ENCODE data around the gene CTDSPL. TPM values are rescaled to one million over a fixed set of nuclear protein-coding genes. Genes with fewer than 3 reads are reported as not detected.

CTDSPL gene
- total RNA-seq, 1 experiment from 2014 or later, result not detected

- H3K9ac ChIP-seq (ENCODE audit: low read length), result no peak overlapping the region
- H2AFZ ChIP-seq (ENCODE audit: low read length), result no peak overlapping the region
- H3K9me2 ChIP-seq (replicated peaks; ENCODE audit: insufficient read depth, low read length), result no peaks in the 10 kb centered on the region
- no peaks in the 10 kb centered on the region for H3K36me3 ChIP-seq (ENCODE audit: insufficient read depth, low read length)
- no peak overlapping the region for H3K4me2 ChIP-seq (ENCODE audit: low read depth, low read length, poor library complexity, severe bottlenecking)
- no peaks in the 10 kb centered on the region for H3K79me2 ChIP-seq (ENCODE audit: low read length)
- H3K27me3 ChIP-seq (ENCODE audit: low read length), result no peaks in the 10 kb centered on the region
- H3K9me3 ChIP-seq (ENCODE audit: low read length), result peaks cover 4% of the 10 kb centered on the region
- H3K27ac ChIP-seq (ENCODE audit: low read length), result no peak overlapping the region
- H3K4me3 ChIP-seq (ENCODE audit: low read length), result no peak overlapping the region
- no peak for DNase-seq
- H3K4me1 ChIP-seq (ENCODE audit: low read length), result no peaks in the 10 kb centered on the region
- H4K20me1 ChIP-seq (ENCODE audit: insufficient read depth, low read depth, low read length), result no peaks in the 10 kb centered on the region
These were observed 10.9 kb downstream of the CTDSPL start for GRCh38 chr3:37872413-37873160.

- H3K79me2 ChIP-seq (ENCODE audit: low read length), result no peaks in the 10 kb centered on the region
- no peaks in the 10 kb centered on the region for H3K9me2 ChIP-seq (replicated peaks; ENCODE audit: insufficient read depth, low read length)
- DNase-seq, result no peak
These were observed 14.6 kb downstream of the CTDSPL start for GRCh38 chr3:37876279-37876678.

GRCh38 chr3:37882711-37883110 is 21.0 kb downstream of the CTDSPL start:
- no peaks in the 10 kb centered on the region for H3K9me3 ChIP-seq (ENCODE audit: low read length)
- H4K20me1 ChIP-seq (ENCODE audit: insufficient read depth, low read depth, low read length), result no peaks in the 10 kb centered on the region
- no peak overlapping the region for H3K9ac ChIP-seq (ENCODE audit: low read length)
- H2AFZ ChIP-seq (ENCODE audit: low read length), result no peak overlapping the region
- H3K27me3 ChIP-seq (ENCODE audit: low read length), result no peaks in the 10 kb centered on the region
- H3K4me1 ChIP-seq (ENCODE audit: low read length), result no peaks in the 10 kb centered on the region
- H3K79me2 ChIP-seq (ENCODE audit: low read length), result no peaks in the 10 kb centered on the region
- no peak overlapping the region for H3K4me2 ChIP-seq (ENCODE audit: low read depth, low read length, poor library complexity, severe bottlenecking)
- no peak overlapping the region for H3K27ac ChIP-seq (ENCODE audit: low read length)
- H3K9me2 ChIP-seq (replicated peaks; ENCODE audit: insufficient read depth, low read length), result no peaks in the 10 kb centered on the region
- no peak for DNase-seq
- H3K4me3 ChIP-seq (ENCODE audit: low read length), result no peak overlapping the region
- H3K36me3 ChIP-seq (ENCODE audit: insufficient read depth, low read length), result no peaks in the 10 kb centered on the region

More at GRCh38 chr3:37876279-37876678, 14.6 kb downstream of the CTDSPL start:
- Histone ChIP-seq H3K27ac (ENCODE audit: low read length) (no peak overlapping the region), H3K4me3 (ENCODE audit: low read length) (no peak overlapping the region), H2AFZ (ENCODE audit: low read length) (no peak overlapping the region), H3K9ac (ENCODE audit: low read length) (no peak overlapping the region), H4K20me1 (ENCODE audit: insufficient read depth, low read depth, low read length) (no peaks in the 10 kb centered on the region), H3K4me2 (ENCODE audit: low read depth, low read length, poor library complexity, severe bottlenecking) (no peak overlapping the region), H3K36me3 (ENCODE audit: insufficient read depth, low read length) (no peaks in the 10 kb centered on the region), H3K27me3 (ENCODE audit: low read length) (no peaks in the 10 kb centered on the region), H3K4me1 (ENCODE audit: low read length) (no peaks in the 10 kb centered on the region), H3K9me3 (ENCODE audit: low read length) (peaks cover 4% of the 10 kb centered on the region)

DNA sequence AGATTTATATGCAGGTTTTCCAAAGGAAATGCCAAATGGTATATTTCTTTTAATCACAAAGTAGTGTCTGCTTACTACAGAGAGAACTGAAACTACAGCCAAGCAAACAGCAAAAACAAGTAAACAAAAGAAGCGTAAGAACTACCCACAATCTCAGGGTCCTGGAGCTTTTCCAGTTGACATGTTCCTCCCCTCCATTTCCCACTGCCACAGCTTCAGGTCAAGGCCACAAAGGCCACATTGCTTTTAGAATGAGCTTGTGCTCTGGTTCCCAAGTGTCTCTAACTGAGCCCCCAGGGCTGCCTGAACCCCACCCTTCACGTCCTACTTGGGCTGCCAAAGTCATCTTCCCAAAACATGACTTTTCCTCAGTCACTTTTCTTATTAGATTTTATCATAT is 24.1 kb downstream of the CTDSPL start:
- no peak overlapping the region for H2AFZ ChIP-seq (ENCODE audit: low read length)
- no peaks in the 10 kb centered on the region for H4K20me1 ChIP-seq (ENCODE audit: insufficient read depth, low read depth, low read length)
- no peaks in the 10 kb centered on the region for H3K9me3 ChIP-seq (ENCODE audit: low read length)
- H3K79me2 ChIP-seq (ENCODE audit: low read length), result no peaks in the 10 kb centered on the region
- H3K4me2 ChIP-seq (ENCODE audit: low read depth, low read length, poor library complexity, severe bottlenecking), result no peak overlapping the region
- no peaks in the 10 kb centered on the region for H3K4me1 ChIP-seq (ENCODE audit: low read length)
- no peaks in the 10 kb centered on the region for H3K9me2 ChIP-seq (replicated peaks; ENCODE audit: insufficient read depth, low read length)
- no peaks in the 10 kb centered on the region for H3K27me3 ChIP-seq (ENCODE audit: low read length)
- no peak overlapping the region for H3K9ac ChIP-seq (ENCODE audit: low read length)
- H3K4me3 ChIP-seq (ENCODE audit: low read length), result no peak overlapping the region
- no peak overlapping the region for H3K27ac ChIP-seq (ENCODE audit: low read length)
- H3K36me3 ChIP-seq (ENCODE audit: insufficient read depth, low read length), result no peaks in the 10 kb centered on the region
- DNase-seq, result no peak

- no peak overlapping the region for H3K27ac ChIP-seq (ENCODE audit: low read length)
- no peak overlapping the region for H3K9ac ChIP-seq (ENCODE audit: low read length)
- no peaks in the 10 kb centered on the region for H3K9me3 ChIP-seq (ENCODE audit: low read length)
- no peaks in the 10 kb centered on the region for H4K20me1 ChIP-seq (ENCODE audit: insufficient read depth, low read depth, low read length)
- no peaks in the 10 kb centered on the region for H3K79me2 ChIP-seq (ENCODE audit: low read length)
- H3K4me3 ChIP-seq (ENCODE audit: low read length), result no peak overlapping the region
- H3K4me1 ChIP-seq (ENCODE audit: low read length), result no peaks in the 10 kb centered on the region
- no peak for DNase-seq
- H3K9me2 ChIP-seq (replicated peaks; ENCODE audit: insufficient read depth, low read length), result no peaks in the 10 kb centered on the region
- H3K27me3 ChIP-seq (ENCODE audit: low read length), result no peaks in the 10 kb centered on the region
- no peak overlapping the region for H2AFZ ChIP-seq (ENCODE audit: low read length)
- H3K4me2 ChIP-seq (ENCODE audit: low read depth, low read length, poor library complexity, severe bottlenecking), result no peak overlapping the region
- H3K36me3 ChIP-seq (ENCODE audit: insufficient read depth, low read length), result no peaks in the 10 kb centered on the region
These were observed 24.7 kb downstream of the CTDSPL start for GRCh38 chr3:37886395-37886794.

- Histone ChIP-seq H3K27me3 (ENCODE audit: low read length) (no peaks in the 10 kb centered on the region), H3K4me3 (ENCODE audit: low read length) (no peak overlapping the region), H2AFZ (ENCODE audit: low read length) (no peak overlapping the region), H3K79me2 (ENCODE audit: low read length) (no peaks in the 10 kb centered on the region), H3K4me2 (ENCODE audit: low read depth, low read length, poor library complexity, severe bottlenecking) (no peak overlapping the region), H3K4me1 (ENCODE audit: low read length) (no peaks in the 10 kb centered on the region), H3K9ac (ENCODE audit: low read length) (no peak overlapping the region), H3K27ac (ENCODE audit: low read length) (no peak overlapping the region), H3K9me2 (replicated peaks; ENCODE audit: insufficient read depth, low read length) (no peaks in the 10 kb centered on the region), H3K9me3 (ENCODE audit: low read length) (no peaks in the 10 kb centered on the region), H4K20me1 (ENCODE audit: insufficient read depth, low read depth, low read length) (no peaks in the 10 kb centered on the region), H3K36me3 (ENCODE audit: insufficient read depth, low read length) (no peaks in the 10 kb centered on the region)
- no peak for DNase-seq
These were observed 25.4 kb downstream of the CTDSPL start for GRCh38 chr3:37887062-37887461.

DNA sequence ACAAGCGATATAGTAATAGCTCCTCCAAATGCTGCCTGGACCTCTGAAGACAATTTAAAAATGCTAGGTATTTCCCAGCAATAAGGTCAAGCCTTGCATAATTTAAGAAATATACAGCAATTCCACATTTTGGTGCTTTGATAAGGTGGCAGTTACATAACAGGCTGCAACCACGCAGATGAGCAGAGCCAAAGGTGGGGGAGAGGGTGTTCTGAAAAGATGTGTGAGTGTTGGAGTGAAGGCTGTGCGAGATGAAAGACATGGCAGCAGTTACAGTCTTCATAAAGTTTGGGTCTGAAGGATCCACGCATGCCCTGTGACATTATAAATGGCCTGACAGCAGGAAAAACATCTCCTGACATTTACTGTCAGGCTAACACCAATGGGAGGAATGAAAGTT is 26.1 kb downstream of the CTDSPL start:
- no peak overlapping the region for H2AFZ ChIP-seq (ENCODE audit: low read length)
- no peak overlapping the region for H3K4me2 ChIP-seq (ENCODE audit: low read depth, low read length, poor library complexity, severe bottlenecking)
- no peaks in the 10 kb centered on the region for H3K9me2 ChIP-seq (replicated peaks; ENCODE audit: insufficient read depth, low read length)
- H3K27me3 ChIP-seq (ENCODE audit: low read length), result no peaks in the 10 kb centered on the region
- H3K4me1 ChIP-seq (ENCODE audit: low read length), result no peaks in the 10 kb centered on the region
- H3K9ac ChIP-seq (ENCODE audit: low read length), result no peak overlapping the region
- no peak for DNase-seq
- H3K27ac ChIP-seq (ENCODE audit: low read length), result no peak overlapping the region
- no peaks in the 10 kb centered on the region for H4K20me1 ChIP-seq (ENCODE audit: insufficient read depth, low read depth, low read length)
- no peaks in the 10 kb centered on the region for H3K79me2 ChIP-seq (ENCODE audit: low read length)
- H3K4me3 ChIP-seq (ENCODE audit: low read length), result no peak overlapping the region
- no peaks in the 10 kb centered on the region for H3K36me3 ChIP-seq (ENCODE audit: insufficient read depth, low read length)
- H3K9me3 ChIP-seq (ENCODE audit: low read length), result no peaks in the 10 kb centered on the region

DNA sequence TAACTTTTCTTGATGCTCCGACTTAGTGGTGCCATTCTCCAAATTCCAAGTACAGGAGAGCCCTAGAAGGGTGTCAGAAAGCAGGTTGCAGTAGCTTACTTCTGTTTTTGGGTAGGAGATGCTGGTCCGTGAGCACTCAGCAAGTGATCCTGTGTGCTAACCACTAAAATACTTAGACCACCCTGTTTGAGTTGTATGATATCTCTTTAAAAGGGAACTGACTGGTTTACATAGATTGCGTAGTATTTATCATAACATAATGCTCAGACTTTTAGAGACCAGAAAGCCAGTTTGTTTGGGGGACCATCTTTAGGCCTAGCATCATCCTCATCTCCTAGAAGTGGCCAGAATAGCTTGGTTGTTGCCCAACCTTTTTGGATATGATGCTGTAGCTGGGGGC is 26.7 kb downstream of the CTDSPL start:
- no peak overlapping the region for H2AFZ ChIP-seq (ENCODE audit: low read length)
- no peaks in the 10 kb centered on the region for H3K79me2 ChIP-seq (ENCODE audit: low read length)
- no peaks in the 10 kb centered on the region for H3K36me3 ChIP-seq (ENCODE audit: insufficient read depth, low read length)
- no peaks in the 10 kb centered on the region for H4K20me1 ChIP-seq (ENCODE audit: insufficient read depth, low read depth, low read length)
- H3K27ac ChIP-seq (ENCODE audit: low read length), result no peak overlapping the region
- H3K4me2 ChIP-seq (ENCODE audit: low read depth, low read length, poor library complexity, severe bottlenecking), result no peak overlapping the region
- no peaks in the 10 kb centered on the region for H3K9me2 ChIP-seq (replicated peaks; ENCODE audit: insufficient read depth, low read length)
- H3K4me1 ChIP-seq (ENCODE audit: low read length), result no peaks in the 10 kb centered on the region
- no peak overlapping the region for H3K9ac ChIP-seq (ENCODE audit: low read length)
- no peak for DNase-seq
- no peak overlapping the region for H3K4me3 ChIP-seq (ENCODE audit: low read length)
- H3K27me3 ChIP-seq (ENCODE audit: low read length), result no peaks in the 10 kb centered on the region
- H3K9me3 ChIP-seq (ENCODE audit: low read length), result no peaks in the 10 kb centered on the region

Measured in Karpas-422 (cell line).